ENCODE measurements around the gene PCED1B.

DNA sequence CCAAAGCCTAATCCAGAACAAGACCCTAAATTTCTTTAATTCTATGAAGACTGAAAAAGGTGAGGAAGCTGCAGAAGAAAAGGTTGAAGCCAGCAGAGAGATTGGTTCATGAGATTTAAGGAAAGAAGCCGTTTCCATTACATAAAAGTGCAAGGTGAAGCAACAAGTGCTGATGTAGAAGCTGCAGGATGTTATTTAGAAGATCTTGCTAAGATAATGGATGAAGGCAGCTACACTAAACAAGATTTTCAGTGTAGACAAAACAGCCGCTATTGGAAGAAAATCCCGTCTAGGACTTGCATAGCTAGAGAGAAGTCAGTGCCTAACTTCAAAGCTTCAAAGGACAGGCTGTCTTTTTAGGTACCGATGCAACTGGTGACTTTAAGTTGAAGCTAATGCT is 65.8 kb downstream of the PCED1B start:
- TF ChIP-seq FOXP1 (CRISPR knock-in tag; IDR thresholded peaks at IDR 0.05; ENCODE audit: borderline replicate concordance) (no peak), CTCF (IDR thresholded peaks at IDR 0.05) (no peak), ZNF121 (CRISPR knock-in tag; IDR thresholded peaks at IDR 0.05) (no peak), FOXK1 (CRISPR knock-in tag; IDR thresholded peaks at IDR 0.05) (no peak), IRF2 (CRISPR knock-in tag; IDR thresholded peaks at IDR 0.05; ENCODE audit: borderline replicate concordance, low read depth) (no peak), SP1 (CRISPR knock-in tag; conservative IDR thresholded peaks at IDR 0.05) (no peak), ESRRA (CRISPR knock-in tag; IDR thresholded peaks at IDR 0.05; ENCODE audit: borderline replicate concordance) (no peak), NFYB (CRISPR knock-in tag; conservative IDR thresholded peaks at IDR 0.05; ENCODE audit: low read depth) (no peak), MAX (CRISPR knock-in tag; IDR thresholded peaks at IDR 0.05) (no peak), ZNF396 (CRISPR knock-in tag; IDR thresholded peaks at IDR 0.05; ENCODE audit: borderline replicate concordance) (no peak), FOXJ3 (CRISPR knock-in tag; IDR thresholded peaks at IDR 0.05; ENCODE audit: borderline replicate concordance) (no peak), E2F4 (CRISPR knock-in tag; IDR thresholded peaks at IDR 0.05; ENCODE audit: borderline replicate concordance, low read depth) (no peak)
- TF ChIP-seq, protein P1, sequence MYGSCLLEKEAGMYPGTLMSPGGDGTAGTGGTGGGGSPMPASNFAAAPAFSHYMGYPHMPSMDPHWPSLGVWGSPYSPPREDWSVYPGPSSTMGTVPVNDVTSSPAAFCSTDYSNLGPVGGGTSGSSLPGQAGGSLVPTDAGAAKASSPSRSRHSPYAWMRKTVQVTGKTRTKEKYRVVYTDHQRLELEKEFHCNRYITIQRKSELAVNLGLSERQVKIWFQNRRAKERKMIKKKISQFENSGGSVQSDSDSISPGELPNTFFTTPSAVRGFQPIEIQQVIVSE (CRISPR knock-in tag; IDR thresholded peaks at IDR 0.05; ENCODE audit: borderline replicate concordance): no peak

Data from WTC11 (cell line).